IPS-20b (cell line): ENCODE data around the gene TMEM269.

Source experiments
- H3K27ac ChIP-seq: one replicate; pipeline ENCODE4 v1.5.1; 2013; ENCODE audit warnings: low read length
- H3K27me3 ChIP-seq: 2 replicates; pipeline ENCODE4 v1.6.1; 2013; ENCODE audit warnings: mild to moderate bottlenecking, low read length, inconsistent platforms; ENCODE audit not compliant: insufficient read depth
- H3K36me3 ChIP-seq: 2 replicates; pipeline ENCODE4 v1.6.1; 2013; ENCODE audit warnings: low read depth, mild to moderate bottlenecking, inconsistent platforms, low read length, moderate library complexity; ENCODE audit not compliant: insufficient read depth
- H3K4me1 ChIP-seq: 2 replicates; pipeline ENCODE4 v1.6.1; 2013; ENCODE audit warnings: mild to moderate bottlenecking, control low read depth, inconsistent platforms, low read length, moderate library complexity; ENCODE audit not compliant: insufficient read depth
- H3K4me3 ChIP-seq: 2 replicates; pipeline ENCODE4 v1.5.1; 2013; ENCODE audit warnings: mild to moderate bottlenecking, low read length, inconsistent platforms
- H3K9ac ChIP-seq: 2 replicates; pipeline ENCODE4 v1.6.1; 2013; ENCODE audit warnings: low read depth, mild to moderate bottlenecking, inconsistent platforms, low read length, moderate library complexity
- H3K9me3 ChIP-seq: 2 replicates; pipeline ENCODE4 v1.6.1; 2013; ENCODE audit warnings: mild to moderate bottlenecking, low read depth, low read length, inconsistent platforms; ENCODE audit not compliant: insufficient read depth

Gene TMEM269

GRCh38 chr1:42780176-42780575 is 4.6 kb upstream of the TMEM269 start:
- Histone ChIP-seq H3K9me3 (no peaks in the 10 kb centered on the region), H3K27ac (no peak overlapping the region), H3K9ac (no peak overlapping the region), H3K27me3 (no peaks in the 10 kb centered on the region), H3K36me3 (peaks cover 55% of the 10 kb centered on the region), H3K4me3 (no peak overlapping the region), H3K4me1 (no peaks in the 10 kb centered on the region)

- H3K36me3 ChIP-seq: peaks cover 34% of the 10 kb centered on the region
- H3K9ac ChIP-seq: no peak overlapping the region
- no peaks in the 10 kb centered on the region for H3K27me3 ChIP-seq
- H3K4me1 ChIP-seq: no peaks in the 10 kb centered on the region
- no peak overlapping the region for H3K4me3 ChIP-seq
- H3K27ac ChIP-seq: no peak overlapping the region
- no peaks in the 10 kb centered on the region for H3K9me3 ChIP-seq
Observed at GRCh38 chr1:42783092-42783491, 1.7 kb upstream of the TMEM269 start.

GRCh38 chr1:42784547-42784945 is 245 bp upstream of the TMEM269 start:
- Histone ChIP-seq H3K36me3 (peaks cover 31% of the 10 kb centered on the region), H3K27me3 (no peaks in the 10 kb centered on the region), H3K4me1 (no peaks in the 10 kb centered on the region), H3K9ac (no peak overlapping the region), H3K27ac (no peak overlapping the region), H3K9me3 (no peaks in the 10 kb centered on the region), H3K4me3 (no peak overlapping the region)

GRCh38 chr1:42786097-42786496 is 1.3 kb downstream of the TMEM269 start:
- H3K27me3 ChIP-seq: no peaks in the 10 kb centered on the region
- no peaks in the 10 kb centered on the region for H3K4me1 ChIP-seq
- H3K27ac ChIP-seq: no peak overlapping the region
- H3K9me3 ChIP-seq: no peaks in the 10 kb centered on the region
- H3K4me3 ChIP-seq: no peak overlapping the region
- no peak overlapping the region for H3K9ac ChIP-seq
- peaks cover 17% of the 10 kb centered on the region for H3K36me3 ChIP-seq

- no peaks in the 10 kb centered on the region for H3K9me3 ChIP-seq
- H3K36me3 ChIP-seq: peaks cover 8% of the 10 kb centered on the region; the same call in 1 of the 2 replicates
- H3K4me3 ChIP-seq: no peak overlapping the region
- H3K9ac ChIP-seq: no peak overlapping the region
- H3K4me1 ChIP-seq: no peaks in the 10 kb centered on the region
- no peaks in the 10 kb centered on the region for H3K27me3 ChIP-seq
- H3K27ac ChIP-seq: no peak overlapping the region
Observed at GRCh38 chr1:42788021-42788420, 3.2 kb downstream of the TMEM269 start.

- Histone ChIP-seq H3K9me3 (no peaks in the 10 kb centered on the region), H3K4me3 (no peak overlapping the region), H3K4me1 (no peaks in the 10 kb centered on the region), H3K27ac (no peak overlapping the region), H3K9ac (no peak overlapping the region), H3K36me3 (no peaks in the 10 kb centered on the region), H3K27me3 (no peaks in the 10 kb centered on the region)
Observed at GRCh38 chr1:42793824-42794223, 9.0 kb downstream of the TMEM269 start.

GRCh38 chr1:42797414-42797813 is 12.6 kb downstream of the TMEM269 start:
- Histone ChIP-seq H3K4me1 (no peaks in the 10 kb centered on the region), H3K4me3 (no peak overlapping the region), H3K36me3 (no peaks in the 10 kb centered on the region), H3K9ac (no peak overlapping the region), H3K27ac (no peak overlapping the region), H3K9me3 (no peaks in the 10 kb centered on the region), H3K27me3 (no peaks in the 10 kb centered on the region)

- no peaks in the 10 kb centered on the region for H3K36me3 ChIP-seq
- no peak overlapping the region for H3K27ac ChIP-seq
- H3K9ac ChIP-seq: no peak overlapping the region
- H3K27me3 ChIP-seq: no peaks in the 10 kb centered on the region
- no peaks in the 10 kb centered on the region for H3K4me1 ChIP-seq
- no peak overlapping the region for H3K4me3 ChIP-seq
- H3K9me3 ChIP-seq: no peaks in the 10 kb centered on the region
Observed at GRCh38 chr1:42797979-42798378, 13.2 kb downstream of the TMEM269 start.

GRCh38 chr1:42801832-42802473 is 17.2 kb downstream of the TMEM269 start:
- Histone ChIP-seq H3K27me3 (no peaks in the 10 kb centered on the region), H3K27ac (no peak overlapping the region), H3K4me3 (no peak overlapping the region), H3K4me1 (no peaks in the 10 kb centered on the region), H3K9me3 (peaks cover 6% of the 10 kb centered on the region; the same call in 1 of the 2 replicates), H3K9ac (no peak overlapping the region), H3K36me3 (peaks cover 17% of the 10 kb centered on the region; the same call in 1 of the 2 replicates)

- Histone ChIP-seq H3K4me1 (no peaks in the 10 kb centered on the region), H3K27ac (no peak overlapping the region), H3K4me3 (no peak overlapping the region)
Observed at GRCh38 chr1:42806171-42806570, 21.4 kb downstream of the TMEM269 start.

GRCh38 chr1:42806593-42806992 is 21.8 kb downstream of the TMEM269 start:
- no peak overlapping the region for H3K27ac ChIP-seq
- no peak overlapping the region for H3K9ac ChIP-seq
- peaks cover 24% of the 10 kb centered on the region; the same call in 1 of the 2 replicates for H3K36me3 ChIP-seq
- no peaks in the 10 kb centered on the region for H3K4me1 ChIP-seq
- H3K9me3 ChIP-seq: peaks cover 6% of the 10 kb centered on the region; the same call in 1 of the 2 replicates
- H3K4me3 ChIP-seq: no peak overlapping the region
- H3K27me3 ChIP-seq: no peaks in the 10 kb centered on the region

More at GRCh38 chr1:42806171-42806570, 21.4 kb downstream of the TMEM269 start:
- Histone ChIP-seq H3K36me3 (peaks cover 24% of the 10 kb centered on the region; the same call in 1 of the 2 replicates), H3K27me3 (no peaks in the 10 kb centered on the region), H3K9ac (no peak overlapping the region), H3K9me3 (peaks cover 6% of the 10 kb centered on the region; the same call in 1 of the 2 replicates)

GRCh38 chr1:42807056-42807668 is 22.4 kb downstream of the TMEM269 start:
- H3K27me3 ChIP-seq: no peaks in the 10 kb centered on the region
- peaks cover 6% of the 10 kb centered on the region; the same call in 1 of the 2 replicates for H3K9me3 ChIP-seq
- H3K4me1 ChIP-seq: no peaks in the 10 kb centered on the region
- no peak overlapping the region for H3K4me3 ChIP-seq
- no peak overlapping the region for H3K27ac ChIP-seq
- H3K9ac ChIP-seq: no peak overlapping the region
- peaks cover 24% of the 10 kb centered on the region; the same call in 1 of the 2 replicates for H3K36me3 ChIP-seq
